HepG2 (cell line): Measurements from ENCODE around the gene B3GNT9. TPM values are rescaled to one million over a fixed set of nuclear protein-coding genes. Genes with fewer than 3 reads are reported as not detected.
A peak's percentile ranks its signal among the peaks of the same experiment; 100 is the strongest.

Experiments used
- ATRX ChIP-seq: sonication (generic); formaldehyde crosslinking; IDR thresholded peaks from 2 replicates; pipeline ENCODE4 v1.4.0; 2020; ENCODE audit warnings: missing genetic modification reagents, borderline replicate concordance
- BCL6 ChIP-seq: IDR thresholded peaks from 2 replicates; pipeline ENCODE4 v1.6.1; 2016; ENCODE audit warnings: missing genetic modification reagents, missing compliant biosample characterization
- CREB1 ChIP-seq, 2 experiments: fragments of 450-650 bp in 1 of 2; IDR thresholded peaks; 2 replicates each; pipeline ENCODE4 v1.6.1; 2016 to 2017; ENCODE audit warnings: control low read depth in 1 of 2, mild to moderate bottlenecking in 1 of 2, missing compliant biosample characterization in 1 of 2, missing genetic modification characterization in 1 of 2
- KLF12 ChIP-seq: sonication (generic); formaldehyde crosslinking; IDR thresholded peaks from 2 replicates; pipeline ENCODE4 v1.4.0; 2020; ENCODE audit warnings: missing genetic modification reagents, borderline replicate concordance
- MAFG ChIP-seq: sonication (generic); formaldehyde crosslinking; IDR thresholded peaks from 2 replicates; pipeline ENCODE4 v1.5.1; 2020; ENCODE audit warnings: mild to moderate bottlenecking, missing genetic modification reagents
- PHF21A ChIP-seq: sonication (generic); formaldehyde crosslinking; IDR thresholded peaks from 2 replicates; pipeline ENCODE4 v1.5.0; 2020; ENCODE audit warnings: mild to moderate bottlenecking, missing genetic modification reagents
- POLR2A ChIP-seq, 2 experiments: IDR thresholded peaks; 2 replicates each; pipeline ENCODE4 v1.6.1; 2011; ENCODE audit warnings: low read depth in 2 of 2, low read length in 2 of 2, mild to moderate bottlenecking in 1 of 2, moderate library complexity in 1 of 2; ENCODE audit not compliant: insufficient read depth in 1 of 2
- RAD21 ChIP-seq: fragments of 450-650 bp; formaldehyde crosslinking; IDR thresholded peaks from 2 replicates; pipeline ENCODE4 v1.5.0; 2020; ENCODE audit warnings: mild to moderate bottlenecking
- RBM39 ChIP-seq: fragments of 200-400 bp; formaldehyde crosslinking; IDR thresholded peaks from one replicate; pipeline ENCODE4 v1.6.1; 2018; ENCODE audit warnings: antibody characterized with exemption, mild to moderate bottlenecking, low read depth, low read length; ENCODE audit not compliant: poor library complexity, severe bottlenecking
- ZBTB14 ChIP-seq: sonication (generic); formaldehyde crosslinking; IDR thresholded peaks from 2 replicates; pipeline ENCODE4 v1.4.0; 2020; ENCODE audit warnings: missing genetic modification reagents
- ZBTB49 ChIP-seq: sonication (generic); formaldehyde crosslinking; IDR thresholded peaks from 2 replicates; pipeline ENCODE4 v1.4.0; 2020; ENCODE audit warnings: missing genetic modification reagents, borderline replicate concordance
- ZNF235 ChIP-seq: sonication (generic); formaldehyde crosslinking; IDR thresholded peaks from 2 replicates; pipeline ENCODE4 v1.8.1; 2023; ENCODE audit warnings: mild to moderate bottlenecking, missing genetic modification reagents, borderline replicate concordance
- ZNF274 ChIP-seq: sonication (generic); formaldehyde crosslinking; IDR thresholded peaks from 2 replicates; pipeline ENCODE4 v1.5.1; 2020; ENCODE audit warnings: mild to moderate bottlenecking, missing genetic modification reagents
- ZNF629 ChIP-seq: sonication (generic); formaldehyde crosslinking; conservative IDR thresholded peaks from 2 replicates; pipeline ENCODE4 v1.5.0; 2020; ENCODE audit warnings: missing genetic modification reagents
- ZNF724P ChIP-seq: sonication (generic); formaldehyde crosslinking; IDR thresholded peaks from 2 replicates; pipeline ENCODE4 v1.8.0; 2022; ENCODE audit warnings: missing genetic modification reagents, borderline replicate concordance
- ZNF839 ChIP-seq: sonication (generic); formaldehyde crosslinking; IDR thresholded peaks from 2 replicates; pipeline ENCODE4 v1.4.0; 2020; ENCODE audit warnings: missing genetic modification reagents, mild to moderate bottlenecking, borderline replicate concordance
- ZSCAN21 ChIP-seq: sonication (generic); formaldehyde crosslinking; IDR thresholded peaks from 2 replicates; pipeline ENCODE4 v1.8.0; 2022; ENCODE audit warnings: mild to moderate bottlenecking, missing genetic modification reagents, moderate library complexity, borderline replicate concordance
- ZSCAN25 ChIP-seq: sonication (generic); formaldehyde crosslinking; IDR thresholded peaks from 2 replicates; pipeline ENCODE4 v1.8.0; 2022; ENCODE audit warnings: mild to moderate bottlenecking, missing genetic modification reagents
- polyA plus RNA-seq, 8 experiments: library from polyadenylated mRNA; depleted of rRNA in 3 of 8; stranded (reverse) in 7 of 8; unstranded in 1 of 8; fragments of >200 nt; fragmentation: Illumina TruSeq in 4 of 8; extraction: Trizol in 4 of 8; gene quantifications; 2 replicates each; pipeline versions ENCODE4 v1.2.1 to v1.2.3, GENCODE V29; 2011 to 2016; ENCODE audit warnings: low read depth in 4 of 8, missing spikeins in 1 of 8, mixed read lengths in 1 of 8; ENCODE audit not compliant: insufficient read depth in 1 of 8
- total RNA-seq, 5 experiments: library from RNA; depleted of rRNA; stranded (reverse); fragments of >200 nt; fragmentation: Illumina TruSeq; extraction: Trizol; gene quantifications; 2 replicates each; pipeline ENCODE4 v1.2.3, GENCODE V29; 2016; ENCODE audit warnings: low read depth in 1 of 5
- TF ChIP-seq, protein P1 (sequence below): IDR thresholded peaks from 2 replicates; pipeline ENCODE4 v1.6.1; 2016; ENCODE audit warnings: low read depth, control low read depth
- TF ChIP-seq, protein P2 (sequence below): IDR thresholded peaks from 2 replicates; pipeline ENCODE4 v1.6.1; 2016; ENCODE audit warnings: missing biosample characterization, missing genetic modification reagents, low read depth
- TF ChIP-seq, protein P3 (sequence below): sonication (generic); formaldehyde crosslinking; IDR thresholded peaks from 2 replicates; pipeline ENCODE4 v1.5.0; 2020; ENCODE audit warnings: missing genetic modification reagents
- TF ChIP-seq, protein P4 (sequence below): sonication (generic); formaldehyde crosslinking; IDR thresholded peaks from 2 replicates; pipeline ENCODE4 v1.8.0; 2023; ENCODE audit warnings: mild to moderate bottlenecking, missing genetic modification reagents

B3GNT9 gene
- total and polyA plus RNA-seq, 2 of the 13 experiments (the other 11 are each of a cell fraction or from before 2014, with no cell fraction given), result 1.5 to 3.1 TPM

GRCh38 chr16:67184453-67184994, 33.7 kb upstream of the B3GNT9 start (continued):
- TF ChIP-seq ZBTB49 (CRISPR knock-in tag) (no peak), ATRX (CRISPR knock-in tag) (no peak), POLR2A (IDR thresholded peaks at IDR 0.05; ENCODE audit: insufficient read depth in 1 of 2, low read depth in 2 of 2, low read length in 2 of 2) (no peak), ZNF235 (0 out of 2 replicates have a peak, but pooled peaks have one; percentile 13), ZNF839 (no peak), ZSCAN21 (peak; percentile 12), RBM39 (no peak), KLF12 (CRISPR knock-in tag) (no peak), ZSCAN25 (CRISPR knock-in tag) (no peak), MAFG (no peak), RAD21 (CRISPR knock-in tag) (0 out of 2 replicates have a peak, but pooled peaks have one; percentile 10), ZNF629 (CRISPR knock-in tag) (0 out of 2 replicates have a peak, but pooled peaks have one; percentile 3), BCL6 (CRISPR knock-in tag) (no peak), PHF21A (CRISPR knock-in tag) (no peak), ZNF274 (CRISPR knock-in tag) (no peak), ZBTB14 (CRISPR knock-in tag) (no peak), ZNF724P (CRISPR knock-in tag) (peak; percentile 44; the same call in 1 of the 2 replicates), CREB1 (IDR thresholded peaks at IDR 0.05) (no peak), CREB1 (CRISPR knock-in tag; IDR thresholded peaks at IDR 0.05) (no peak)
- TF ChIP-seq, protein P1, sequence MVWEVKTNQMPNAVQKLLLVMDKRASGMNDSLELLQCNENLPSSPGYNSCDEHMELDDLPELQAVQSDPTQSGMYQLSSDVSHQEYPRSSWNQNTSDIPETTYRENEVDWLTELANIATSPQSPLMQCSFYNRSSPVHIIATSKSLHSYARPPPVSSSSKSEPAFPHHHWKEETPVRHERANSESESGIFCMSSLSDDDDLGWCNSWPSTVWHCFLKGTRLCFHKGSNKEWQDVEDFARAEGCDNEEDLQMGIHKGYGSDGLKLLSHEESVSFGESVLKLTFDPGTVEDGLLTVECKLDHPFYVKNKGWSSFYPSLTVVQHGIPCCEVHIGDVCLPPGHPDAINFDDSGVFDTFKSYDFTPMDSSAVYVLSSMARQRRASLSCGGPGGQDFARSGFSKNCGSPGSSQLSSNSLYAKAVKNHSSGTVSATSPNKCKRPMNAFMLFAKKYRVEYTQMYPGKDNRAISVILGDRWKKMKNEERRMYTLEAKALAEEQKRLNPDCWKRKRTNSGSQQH (CRISPR knock-in tag), result no peak
- TF ChIP-seq, protein P2, sequence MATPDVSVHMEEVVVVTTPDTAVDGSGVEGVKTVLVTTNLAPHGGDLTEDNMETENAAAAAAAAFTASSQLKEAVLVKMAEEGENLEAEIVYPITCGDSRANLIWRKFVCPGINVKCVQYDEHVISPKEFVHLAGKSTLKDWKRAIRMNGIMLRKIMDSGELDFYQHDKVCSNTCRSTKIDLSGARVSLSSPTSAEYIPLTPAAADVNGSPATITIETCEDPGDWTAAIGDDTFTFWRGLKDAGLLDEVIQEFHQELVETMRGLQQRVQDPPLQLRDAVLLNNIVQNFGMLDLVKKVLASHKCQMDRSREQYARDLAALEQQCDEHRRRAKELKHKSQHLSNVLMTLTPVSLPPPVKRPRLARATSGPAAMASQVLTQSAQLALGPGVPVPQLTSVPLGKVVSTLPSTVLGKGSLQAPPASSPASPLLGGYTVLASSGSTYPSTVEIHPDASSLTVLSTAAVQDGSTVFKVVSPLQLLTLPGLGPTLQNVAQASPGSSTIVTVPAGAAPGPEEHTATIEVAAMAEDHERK (CRISPR knock-in tag), result no peak
- TF ChIP-seq, protein P3, sequence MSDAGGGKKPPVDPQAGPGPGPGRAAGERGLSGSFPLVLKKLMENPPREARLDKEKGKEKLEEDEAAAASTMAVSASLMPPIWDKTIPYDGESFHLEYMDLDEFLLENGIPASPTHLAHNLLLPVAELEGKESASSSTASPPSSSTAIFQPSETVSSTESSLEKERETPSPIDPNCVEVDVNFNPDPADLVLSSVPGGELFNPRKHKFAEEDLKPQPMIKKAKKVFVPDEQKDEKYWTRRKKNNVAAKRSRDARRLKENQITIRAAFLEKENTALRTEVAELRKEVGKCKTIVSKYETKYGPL (CRISPR knock-in tag), result no peak
- TF ChIP-seq, protein P4, sequence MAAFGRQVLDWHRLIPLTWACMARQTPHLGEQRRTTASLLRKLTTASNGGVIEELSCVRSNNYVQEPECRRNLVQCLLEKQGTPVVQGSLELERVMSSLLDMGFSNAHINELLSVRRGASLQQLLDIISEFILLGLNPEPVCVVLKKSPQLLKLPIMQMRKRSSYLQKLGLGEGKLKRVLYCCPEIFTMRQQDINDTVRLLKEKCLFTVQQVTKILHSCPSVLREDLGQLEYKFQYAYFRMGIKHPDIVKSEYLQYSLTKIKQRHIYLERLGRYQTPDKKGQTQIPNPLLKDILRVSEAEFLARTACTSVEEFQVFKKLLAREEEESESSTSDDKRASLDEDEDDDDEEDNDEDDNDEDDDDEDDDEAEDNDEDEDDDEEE (CRISPR knock-in tag), result peak; percentile 11; the same call in 1 of the 2 replicates
